Prostate gland (tissue), 2 donors: ENCODE results near the gene DOC2B.
"Not testable (repeated sequence)": the region's sequence is repeated elsewhere in the genome, so short reads cannot be mapped to it uniquely, and the experiment has no call there.

Experiments used
- CTCF ChIP-seq, 4 experiments: fragments of 200-600 bp in 2 of 4; fragments of 450-650 bp in 2 of 4; sonication (generic) in 2 of 4; IDR thresholded peaks; 1 replicate in 3 of 4; 2 replicates in 1 of 4; pipeline ENCODE4 v1.5.1; 2016 to 2019; ENCODE audit warnings: antibody characterized with exemption in 4 of 4, mild to moderate bottlenecking in 2 of 4, moderate library complexity in 2 of 4
- POLR2A ChIP-seq: fragments of 450-650 bp; IDR thresholded peaks from one replicate; pipeline ENCODE4 v1.6.1; 2016; ENCODE audit warnings: antibody characterized with exemption, mild to moderate bottlenecking
- POLR2AphosphoS5 ChIP-seq: sonication (generic); formaldehyde crosslinking; IDR thresholded peaks from one replicate; pipeline ENCODE4 v1.6.1; 2017; ENCODE audit warnings: antibody characterized with exemption

GRCh38 chr17:135895-136294, 45.6 kb downstream of the DOC2B start:
- not testable (repeated sequence) for TF ChIP-seq CTCF (IDR thresholded peaks at IDR 0.05); POLR2AphosphoS5; POLR2A
